Left ventricle myocardium inferior (tissue), 1 donor: ENCODE results near the gene CORO6. TPM values are rescaled to one million over a fixed set of nuclear protein-coding genes. Genes with fewer than 3 reads are reported as not detected.
A peak's percentile ranks its signal among the peaks of the same experiment; 100 is the strongest.

ENCODE experiments used
- DNase-seq: peaks from one replicate; pipeline ENCODE4 v3.0.0-alpha.2; 2020
- H3K27ac ChIP-seq: fragments of 200-600 bp; replicated peaks from 2 replicates; pipeline ENCODE4 v1.8.0; 2021
- H3K27me3 ChIP-seq: fragments of 200-600 bp; 2 replicates; pipeline ENCODE4 v1.8.0; 2021; ENCODE audit warnings: low read depth
- H3K36me3 ChIP-seq: fragments of 200-600 bp; 2 replicates; pipeline ENCODE4 v1.8.0; 2021
- H3K4me1 ChIP-seq: fragments of 200-600 bp; 2 replicates; pipeline ENCODE4 v1.8.0; 2021
- H3K4me3 ChIP-seq: fragments of 200-600 bp; 2 replicates; pipeline ENCODE4 v1.8.0; 2021; ENCODE audit warnings: mild to moderate bottlenecking, moderate library complexity
- H3K9me3 ChIP-seq: fragments of 200-600 bp; replicated peaks from 2 replicates; pipeline ENCODE4 v1.8.0; 2021
- CTCF ChIP-seq: fragments of 200-600 bp; IDR thresholded peaks from 2 replicates; pipeline ENCODE4 v1.8.0; 2021; ENCODE audit warnings: antibody characterized with exemption, mild to moderate bottlenecking, borderline replicate concordance
- intact Hi-C: fragments of 100-400 bp; cut with micrococcal nuclease; formaldehyde crosslinking; loops from one replicate; pipeline ENCODE4 v1.11.0; 2022
- total RNA-seq: library from RNA; stranded (reverse); fragmentation: NEBNext Ultra II Directional; extraction: Animal tissue kit (Norgen Biotek cat#: 25700); gene quantifications from one replicate; pipeline ENCODE4 v1.2.1, GENCODE V29; 2021
- donor health status: DM: no; HTN: yes; CAD: no; lungs with severe emphysema.

CORO6 gene
- total RNA-seq, 1 donor from 2014 or later: 101 TPM

GRCh38 chr17:29633886-29634285 lies 11.2 kb upstream of the CORO6 start:
- intact Hi-C loops: loop anchor here (10.0 kb wide), 1 partner anchor 141 kb away; no protein-coding TSS in a partner anchor
- no peak for DNase-seq

GRCh38 chr17:29630630-29631193 lies 8.0 kb upstream of the CORO6 start:
- TF ChIP-seq CTCF: no peak
- Histone ChIP-seq H3K4me1 (peaks cover 37% of the 10 kb centered on the region), H3K4me3 (no peak overlapping the region), H3K27me3 (no peaks in the 10 kb centered on the region), H3K9me3 (no peaks in the 10 kb centered on the region), H3K36me3 (peaks cover 58% of the 10 kb centered on the region), H3K27ac (no peak overlapping the region)
- DNase-seq: no peak
- intact Hi-C loops: loop anchor here (10.0 kb wide), 1 partner anchor 144 kb away; no protein-coding TSS in a partner anchor

More at GRCh38 chr17:29633886-29634285, 11.2 kb upstream of the CORO6 start:
- peaks cover 68% of the 10 kb centered on the region for H3K36me3 ChIP-seq
- H3K27me3 ChIP-seq: no peaks in the 10 kb centered on the region
- H3K4me1 ChIP-seq: peaks cover 24% of the 10 kb centered on the region
- H3K9me3 ChIP-seq: no peaks in the 10 kb centered on the region
- H3K27ac ChIP-seq: no peak overlapping the region
- no peak for TF ChIP-seq CTCF
- no peak overlapping the region for H3K4me3 ChIP-seq

GRCh38 chr17:29629839-29630238 lies 7.1 kb upstream of the CORO6 start:
- peaks cover 50% of the 10 kb centered on the region for H3K36me3 ChIP-seq

GRCh38 chr17:29628644-29629043 lies 5.9 kb upstream of the CORO6 start:
- H3K27ac ChIP-seq: peak overlapping the region; percentile 55
- H3K4me1 ChIP-seq: peaks cover 42% of the 10 kb centered on the region
- no peak overlapping the region for H3K4me3 ChIP-seq
- no peak for DNase-seq
- no peaks in the 10 kb centered on the region for H3K27me3 ChIP-seq
- peaks cover 38% of the 10 kb centered on the region for H3K36me3 ChIP-seq
- TF ChIP-seq CTCF: no peak
- intact Hi-C loops: no loop called here
- H3K9me3 ChIP-seq: no peaks in the 10 kb centered on the region

More at GRCh38 chr17:29629839-29630238, 7.1 kb upstream of the CORO6 start:
- Histone ChIP-seq H3K4me3 (no peak overlapping the region), H3K27me3 (no peaks in the 10 kb centered on the region), H3K9me3 (no peaks in the 10 kb centered on the region), H3K27ac (no peak overlapping the region), H3K4me1 (peaks cover 45% of the 10 kb centered on the region)
- no peak for TF ChIP-seq CTCF
- no peak for DNase-seq
- intact Hi-C loops: loop anchor here (10.0 kb wide), 1 partner anchor 145 kb away; no protein-coding TSS in a partner anchor

GRCh38 chr17:29627951-29628350 lies 5.2 kb upstream of the CORO6 start:
- Histone ChIP-seq H3K27me3 (no peaks in the 10 kb centered on the region), H3K4me1 (peaks cover 44% of the 10 kb centered on the region), H3K4me3 (no peak overlapping the region), H3K36me3 (peaks cover 35% of the 10 kb centered on the region), H3K9me3 (no peaks in the 10 kb centered on the region), H3K27ac (peak overlapping the region; percentile 55)
- TF ChIP-seq CTCF: no peak
- DNase-seq: no peak
- intact Hi-C loops: no loop called here
